Measurements from ENCODE around the gene GRB14.

Gene GRB14

DNA sequence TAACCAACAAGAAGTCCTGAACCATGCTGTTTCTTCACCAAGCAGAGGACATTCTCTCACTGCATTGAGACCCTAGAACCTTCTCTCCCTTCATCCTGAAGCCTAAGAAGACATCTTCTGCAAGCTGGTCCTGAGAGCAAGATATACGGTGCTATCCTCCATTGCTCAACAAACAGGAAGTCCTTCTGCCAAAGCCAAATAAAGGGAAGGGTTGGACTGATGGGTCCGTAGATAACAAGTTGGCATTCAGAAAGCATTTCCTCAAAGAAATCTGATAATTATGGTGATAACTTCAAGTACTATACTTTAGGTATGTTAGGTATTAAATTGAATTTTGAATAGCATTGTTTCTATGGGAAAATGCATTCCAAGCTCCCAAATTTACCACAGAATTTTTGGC lies 23.3 kb downstream of the GRB14 start:
- DNase-seq (ENCODE audit: low read depth), result no peak
- H3K4me3 ChIP-seq (ENCODE audit: low read length), result no peak overlapping the region
- TF ChIP-seq, protein P1, sequence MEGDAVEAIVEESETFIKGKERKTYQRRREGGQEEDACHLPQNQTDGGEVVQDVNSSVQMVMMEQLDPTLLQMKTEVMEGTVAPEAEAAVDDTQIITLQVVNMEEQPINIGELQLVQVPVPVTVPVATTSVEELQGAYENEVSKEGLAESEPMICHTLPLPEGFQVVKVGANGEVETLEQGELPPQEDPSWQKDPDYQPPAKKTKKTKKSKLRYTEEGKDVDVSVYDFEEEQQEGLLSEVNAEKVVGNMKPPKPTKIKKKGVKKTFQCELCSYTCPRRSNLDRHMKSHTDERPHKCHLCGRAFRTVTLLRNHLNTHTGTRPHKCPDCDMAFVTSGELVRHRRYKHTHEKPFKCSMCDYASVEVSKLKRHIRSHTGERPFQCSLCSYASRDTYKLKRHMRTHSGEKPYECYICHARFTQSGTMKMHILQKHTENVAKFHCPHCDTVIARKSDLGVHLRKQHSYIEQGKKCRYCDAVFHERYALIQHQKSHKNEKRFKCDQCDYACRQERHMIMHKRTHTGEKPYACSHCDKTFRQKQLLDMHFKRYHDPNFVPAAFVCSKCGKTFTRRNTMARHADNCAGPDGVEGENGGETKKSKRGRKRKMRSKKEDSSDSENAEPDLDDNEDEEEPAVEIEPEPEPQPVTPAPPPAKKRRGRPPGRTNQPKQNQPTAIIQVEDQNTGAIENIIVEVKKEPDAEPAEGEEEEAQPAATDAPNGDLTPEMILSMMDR (conservative IDR thresholded peaks at IDR 0.05; ENCODE audit: low read depth, low read length), result no peak

GRCh38 chr2:164595031-164595430 lies 26.3 kb downstream of the GRB14 start:
- TF ChIP-seq, protein P1 (conservative IDR thresholded peaks at IDR 0.05; ENCODE audit: low read depth, low read length), result no peak
- no peak overlapping the region for H3K4me3 ChIP-seq (ENCODE audit: low read length)
- DNase-seq (ENCODE audit: low read depth), result no peak

DNA sequence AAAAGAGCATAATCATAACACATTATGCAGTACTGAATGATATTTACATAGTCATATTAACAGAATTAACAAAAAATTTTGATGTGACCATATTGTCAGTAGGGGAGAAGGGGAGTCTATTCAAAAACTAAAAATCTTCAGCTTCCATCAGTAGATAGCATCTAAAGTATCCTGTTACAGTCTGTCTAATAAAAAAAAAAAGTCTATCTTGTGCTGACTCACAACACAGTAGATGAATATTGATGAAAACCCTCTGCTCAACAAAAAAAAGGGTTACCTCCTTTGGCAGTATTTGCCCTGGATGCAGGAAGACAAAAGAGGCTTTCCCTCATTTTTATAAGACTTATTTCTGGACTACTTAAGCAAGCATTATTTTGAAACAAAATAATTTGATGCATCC lies 27.3 kb downstream of the GRB14 start:
- TF ChIP-seq, protein P1 (conservative IDR thresholded peaks at IDR 0.05; ENCODE audit: low read depth, low read length), result no peak
- no peak for DNase-seq (ENCODE audit: low read depth)
- H3K4me3 ChIP-seq (ENCODE audit: low read length), result no peak overlapping the region

DNA sequence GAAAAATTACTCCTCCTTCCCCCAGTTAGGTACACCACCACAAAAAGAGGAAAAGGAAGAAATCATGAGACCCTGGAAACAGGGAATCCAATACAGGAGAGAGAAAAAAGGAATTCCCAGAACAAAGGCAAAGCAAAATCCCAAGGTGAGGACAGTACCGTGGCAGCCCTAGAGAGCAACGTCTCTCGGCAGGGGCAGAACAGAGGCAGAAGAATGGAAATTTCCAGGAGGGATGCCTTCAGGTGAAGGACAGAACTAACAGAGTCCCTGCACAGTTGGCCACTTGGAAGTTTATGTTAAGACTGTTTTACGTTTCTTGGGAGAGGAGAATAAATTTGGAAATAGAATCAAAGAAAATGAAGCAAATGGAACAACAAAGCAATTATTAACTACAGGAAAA lies 27.7 kb downstream of the GRB14 start:
- no peak overlapping the region for H3K4me3 ChIP-seq (ENCODE audit: low read length)
- TF ChIP-seq, protein P1 (conservative IDR thresholded peaks at IDR 0.05; ENCODE audit: low read depth, low read length), result no peak
- no peak for DNase-seq (ENCODE audit: low read depth)

- TF ChIP-seq, protein P1 (conservative IDR thresholded peaks at IDR 0.05; ENCODE audit: low read depth, low read length), result no peak
These were observed 31.8 kb downstream of the GRB14 start for GRCh38 chr2:164589522-164589921.

DNA sequence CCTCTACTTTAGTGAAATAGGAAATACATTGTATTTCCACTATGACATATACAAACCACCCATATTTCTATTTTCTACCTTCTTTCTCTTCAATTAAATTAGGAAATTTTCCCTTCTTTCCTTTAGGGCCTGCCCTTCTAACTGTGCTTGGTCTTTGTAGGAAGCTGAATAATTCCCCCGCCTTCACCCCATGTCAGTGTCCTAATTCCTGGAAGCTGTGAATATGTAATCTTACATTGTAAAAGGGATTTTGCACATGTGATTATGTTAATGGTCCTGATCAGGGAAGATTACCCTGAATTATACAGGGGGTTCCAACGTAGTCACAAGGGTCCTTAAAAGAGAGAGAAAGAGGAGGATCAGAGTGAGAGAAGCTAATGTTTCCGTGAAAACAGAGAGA lies 40.2 kb downstream of the GRB14 start:
- TF ChIP-seq, protein P1 (conservative IDR thresholded peaks at IDR 0.05; ENCODE audit: low read depth, low read length), result no peak
- no peak for DNase-seq (ENCODE audit: low read depth)
- H3K4me3 ChIP-seq (ENCODE audit: low read length), result no peak overlapping the region

More at GRCh38 chr2:164589522-164589921, 31.8 kb downstream of the GRB14 start:
- DNase-seq (ENCODE audit: low read depth), result no peak
- H3K4me3 ChIP-seq (ENCODE audit: low read length), result no peak overlapping the region

DNA sequence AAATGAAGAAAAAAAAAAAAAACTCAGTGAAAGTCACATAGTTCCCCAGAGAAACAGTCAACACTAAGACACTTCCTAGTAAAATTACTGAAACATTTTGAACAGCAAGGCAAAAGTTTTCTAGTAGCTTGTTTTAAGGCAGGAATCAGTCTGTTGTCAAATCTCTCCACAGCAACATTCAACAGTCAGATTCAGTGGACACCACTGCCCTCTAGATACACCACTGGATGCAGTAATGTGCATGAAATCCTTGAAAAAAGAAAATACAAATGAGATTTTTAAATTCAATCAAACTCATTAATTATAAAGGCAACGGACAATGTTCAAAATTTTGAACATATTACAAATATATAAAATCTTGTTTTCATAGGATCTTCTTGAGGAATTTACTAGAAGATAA lies 46.4 kb downstream of the GRB14 start:
- no peak for DNase-seq (ENCODE audit: low read depth)
- H3K4me3 ChIP-seq (ENCODE audit: low read length), result no peak overlapping the region
- TF ChIP-seq, protein P1 (conservative IDR thresholded peaks at IDR 0.05; ENCODE audit: low read depth, low read length), result peak; percentile 6

All from retinal pigment epithelial cell (primary cell).